K562 (cell line): ENCODE results near the gene SLC44A1. TPM values are rescaled to one million over a fixed set of nuclear protein-coding genes. Genes with fewer than 3 reads are reported as not detected.
A peak's percentile ranks its signal among the peaks of the same experiment; 100 is the strongest.

Source experiments
- ELF4 ChIP-seq: fragments of 450-650 bp; formaldehyde crosslinking; IDR thresholded peaks from 2 replicates; pipeline ENCODE4 v1.4.0; 2022; ENCODE audit warnings: missing genetic modification characterization
- EWSR1 ChIP-seq: fragments of 450-650 bp; IDR thresholded peaks from 2 replicates; pipeline ENCODE4 v1.6.1; 2018; ENCODE audit warnings: borderline replicate concordance, mild to moderate bottlenecking, low read depth, moderate library complexity; ENCODE audit not compliant: partially characterized antibody
- FOSL1 ChIP-seq: fragments of 200-800 bp; sonication (Bioruptor generic); conservative IDR thresholded peaks from 2 replicates; pipeline ENCODE4 v1.6.1; 2016; ENCODE audit warnings: missing genetic modification characterization, missing compliant biosample characterization
- HNRNPLL ChIP-seq: fragments of 200-400 bp; formaldehyde crosslinking; IDR thresholded peaks from 2 replicates; pipeline ENCODE4 v1.6.1; 2017; ENCODE audit warnings: low read length, low read depth, mild to moderate bottlenecking; ENCODE audit not compliant: poor library complexity, severe bottlenecking
- MXI1 ChIP-seq: IDR thresholded peaks from 2 replicates; pipeline ENCODE4 v1.6.1; 2011; ENCODE audit warnings: low read depth, mild to moderate bottlenecking, improper control_type of control experiment, low read length
- NCOA4 ChIP-seq: fragments of 450-650 bp; IDR thresholded peaks from 2 replicates; pipeline ENCODE4 v1.6.1; 2018; ENCODE audit warnings: mild to moderate bottlenecking; ENCODE audit not compliant: partially characterized antibody
- RFX7 ChIP-seq: fragments of 250-450 bp; sonication (Bioruptor Pico); IDR thresholded peaks from 2 replicates; pipeline ENCODE4 v1.5.1; 2021; ENCODE audit warnings: mild to moderate bottlenecking
- SAFB ChIP-seq: fragments of 200-400 bp; formaldehyde crosslinking; IDR thresholded peaks from 2 replicates; pipeline ENCODE4 v1.6.1; 2017; ENCODE audit warnings: low read depth, low read length, borderline replicate concordance
- SREBF2 ChIP-seq: sonication (generic); formaldehyde crosslinking; IDR thresholded peaks from 2 replicates; pipeline ENCODE4 v1.4.0; 2020; ENCODE audit warnings: mild to moderate bottlenecking, missing genetic modification reagents
- ZBTB7A ChIP-seq: IDR thresholded peaks from 2 replicates; pipeline ENCODE4 v1.6.1; 2011; ENCODE audit warnings: low read depth, mild to moderate bottlenecking, low read length, moderate library complexity, borderline replicate concordance; ENCODE audit not compliant: control insufficient read depth
- ZNF668 ChIP-seq: fragments of 250-450 bp; sonication (Bioruptor Pico); IDR thresholded peaks from 2 replicates; pipeline ENCODE4 v1.8.0; 2022; ENCODE audit warnings: mild to moderate bottlenecking, inconsistent platforms
- polyA plus RNA-seq, 8 experiments: library from polyadenylated mRNA; depleted of rRNA in 4 of 8; stranded (reverse) in 5 of 8; unstranded in 3 of 8; fragments of >200 nt; fragmentation: Nextera tagmentation in 2 of 8; fragmentation: Illumina TruSeq in 1 of 8; extraction: Ambion mirVana in 2 of 8; extraction: Trizol in 1 of 8; gene quantifications; 2 replicates each; pipeline versions ENCODE4 v1.2.1 to v1.2.3, GENCODE V29; 2011 to 2014; ENCODE audit warnings: inconsistent platforms in 1 of 8, missing spikeins in 1 of 8
- total RNA-seq, 7 experiments: library from RNA; depleted of rRNA in 6 of 7; stranded (reverse); fragments of >200 nt in 6 of 7; fragmentation: Illumina TruSeq in 2 of 7; extraction: Trizol in 2 of 7; gene quantifications; 2 replicates each; pipeline versions ENCODE4 v1.2.1 to v1.2.3, GENCODE V29; 2011 to 2021; ENCODE audit warnings: low replicate concordance in 1 of 7
- TF ChIP-seq, protein P1 (sequence below): fragments of 250-450 bp; sonication (Bioruptor Pico); IDR thresholded peaks from 2 replicates; pipeline ENCODE4 v1.5.0; 2020; ENCODE audit warnings: mild to moderate bottlenecking
- TF ChIP-seq, protein P2 (sequence below), 2 experiments: fragments of 450-650 bp in 1 of 2; sonication (generic) in 1 of 2; formaldehyde crosslinking in 1 of 2; IDR thresholded peaks; 2 replicates each; pipeline versions ENCODE4 v1.7.1 to v1.9.0; 2016 to 2022; ENCODE audit warnings: inconsistent platforms in 1 of 2, mild to moderate bottlenecking in 1 of 2, missing genetic modification reagents in 1 of 2
- TF ChIP-seq, protein P3 (sequence below): fragments of 450-650 bp; IDR thresholded peaks from one replicate; pipeline ENCODE4 v1.6.1; 2018; ENCODE audit warnings: mild to moderate bottlenecking, moderate library complexity; ENCODE audit not compliant: partially characterized antibody

SLC44A1 gene
- total and polyA plus RNA-seq, 9 of the 15 experiments (the other 6 are each of a cell fraction or from before 2014, with no cell fraction given), result 0.11 to 0.59 (median 0.30) TPM

DNA sequence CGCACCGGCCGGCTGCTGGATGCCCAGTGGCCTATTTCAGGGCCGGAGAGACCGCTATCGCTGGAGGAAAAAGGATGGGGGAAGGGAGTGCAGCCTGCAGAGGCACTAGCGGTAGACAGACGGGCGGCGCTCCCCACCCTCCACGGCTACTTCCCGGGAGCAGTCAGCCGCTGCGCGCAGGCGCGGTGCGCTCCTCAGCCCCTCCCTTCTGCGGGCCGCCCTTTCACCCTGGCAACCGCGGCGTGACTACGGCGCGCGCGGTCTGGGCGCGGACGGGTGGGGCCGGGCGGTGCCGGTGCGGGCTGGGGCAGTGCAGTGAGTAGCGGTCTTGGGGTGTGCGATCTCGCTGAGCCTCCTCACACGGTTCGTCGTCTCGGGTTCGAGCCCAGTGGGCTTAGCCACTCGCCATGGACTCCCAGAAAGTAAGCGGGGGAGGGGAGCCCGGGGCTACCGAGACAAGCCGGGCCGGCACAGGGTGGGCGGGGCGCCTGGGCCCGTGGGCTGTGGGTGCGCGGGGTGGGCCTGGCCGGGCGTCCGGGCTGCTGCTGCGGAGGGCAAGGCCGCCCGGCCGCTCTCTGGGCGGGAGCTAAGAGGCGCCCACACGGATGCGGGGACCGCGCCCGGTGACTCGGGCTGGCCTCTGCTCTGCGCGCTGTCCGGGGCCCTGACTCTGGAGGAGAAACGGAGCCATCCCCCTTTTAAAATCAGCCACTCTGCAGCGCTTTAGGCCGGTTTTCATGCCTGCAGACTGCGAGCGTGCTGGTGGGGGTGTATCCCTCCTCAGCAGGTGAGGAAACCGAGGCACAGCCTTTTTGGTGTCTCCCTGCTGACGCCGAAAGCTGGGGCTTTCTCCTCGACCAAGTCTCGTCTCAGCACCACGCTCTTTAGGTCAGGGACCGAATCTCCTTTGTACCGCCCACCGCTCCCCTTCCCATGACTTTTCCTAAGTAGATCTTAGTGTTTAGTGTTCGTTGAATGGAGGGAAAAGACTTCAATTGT lies 203.7 kb downstream of the SLC44A1 start, which contains the start of gene FSD1L (continued):
- TF ChIP-seq ZBTB7A (peak; percentile 16; the same call in 1 of the 2 replicates), SAFB (peak; percentile 66; the same call in 1 of the 2 replicates), HNRNPLL (peak; percentile 76), NCOA4 (no peak), SREBF2 (CRISPR knock-in tag) (no peak), EWSR1 (no peak), MXI1 (peak; percentile 85), ELF4 (CRISPR knock-in tag) (no peak), RFX7 (CRISPR knock-in tag) (no peak), FOSL1 (no peak), ZNF668 (CRISPR knock-in tag) (no peak)
- TF ChIP-seq, protein P1, sequence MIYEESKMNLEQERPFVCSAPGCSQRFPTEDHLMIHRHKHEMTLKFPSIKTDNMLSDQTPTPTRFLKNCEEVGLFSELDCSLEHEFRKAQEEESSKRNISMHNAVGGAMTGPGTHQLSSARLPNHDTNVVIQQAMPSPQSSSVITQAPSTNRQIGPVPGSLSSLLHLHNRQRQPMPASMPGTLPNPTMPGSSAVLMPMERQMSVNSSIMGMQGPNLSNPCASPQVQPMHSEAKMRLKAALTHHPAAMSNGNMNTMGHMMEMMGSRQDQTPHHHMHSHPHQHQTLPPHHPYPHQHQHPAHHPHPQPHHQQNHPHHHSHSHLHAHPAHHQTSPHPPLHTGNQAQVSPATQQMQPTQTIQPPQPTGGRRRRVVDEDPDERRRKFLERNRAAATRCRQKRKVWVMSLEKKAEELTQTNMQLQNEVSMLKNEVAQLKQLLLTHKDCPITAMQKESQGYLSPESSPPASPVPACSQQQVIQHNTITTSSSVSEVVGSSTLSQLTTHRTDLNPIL (CRISPR knock-in tag), result no peak
- TF ChIP-seq, protein P2, sequence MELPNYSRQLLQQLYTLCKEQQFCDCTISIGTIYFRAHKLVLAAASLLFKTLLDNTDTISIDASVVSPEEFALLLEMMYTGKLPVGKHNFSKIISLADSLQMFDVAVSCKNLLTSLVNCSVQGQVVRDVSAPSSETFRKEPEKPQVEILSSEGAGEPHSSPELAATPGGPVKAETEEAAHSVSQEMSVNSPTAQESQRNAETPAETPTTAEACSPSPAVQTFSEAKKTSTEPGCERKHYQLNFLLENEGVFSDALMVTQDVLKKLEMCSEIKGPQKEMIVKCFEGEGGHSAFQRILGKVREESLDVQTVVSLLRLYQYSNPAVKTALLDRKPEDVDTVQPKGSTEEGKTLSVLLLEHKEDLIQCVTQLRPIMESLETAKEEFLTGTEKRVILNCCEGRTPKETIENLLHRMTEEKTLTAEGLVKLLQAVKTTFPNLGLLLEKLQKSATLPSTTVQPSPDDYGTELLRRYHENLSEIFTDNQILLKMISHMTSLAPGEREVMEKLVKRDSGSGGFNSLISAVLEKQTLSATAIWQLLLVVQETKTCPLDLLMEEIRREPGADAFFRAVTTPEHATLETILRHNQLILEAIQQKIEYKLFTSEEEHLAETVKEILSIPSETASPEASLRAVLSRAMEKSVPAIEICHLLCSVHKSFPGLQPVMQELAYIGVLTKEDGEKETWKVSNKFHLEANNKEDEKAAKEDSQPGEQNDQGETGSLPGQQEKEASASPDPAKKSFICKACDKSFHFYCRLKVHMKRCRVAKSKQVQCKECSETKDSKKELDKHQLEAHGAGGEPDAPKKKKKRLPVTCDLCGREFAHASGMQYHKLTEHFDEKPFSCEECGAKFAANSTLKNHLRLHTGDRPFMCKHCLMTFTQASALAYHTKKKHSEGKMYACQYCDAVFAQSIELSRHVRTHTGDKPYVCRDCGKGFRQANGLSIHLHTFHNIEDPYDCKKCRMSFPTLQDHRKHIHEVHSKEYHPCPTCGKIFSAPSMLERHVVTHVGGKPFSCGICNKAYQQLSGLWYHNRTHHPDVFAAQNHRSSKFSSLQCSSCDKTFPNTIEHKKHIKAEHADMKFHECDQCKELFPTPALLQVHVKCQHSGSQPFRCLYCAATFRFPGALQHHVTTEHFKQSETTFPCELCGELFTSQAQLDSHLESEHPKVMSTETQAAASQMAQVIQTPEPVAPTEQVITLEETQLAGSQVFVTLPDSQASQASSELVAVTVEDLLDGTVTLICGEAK (IDR thresholded peaks at IDR 0.05), result no peak
- TF ChIP-seq, protein P2 (CRISPR knock-in tag; IDR thresholded peaks at IDR 0.05), result no peak
- TF ChIP-seq, protein P3, sequence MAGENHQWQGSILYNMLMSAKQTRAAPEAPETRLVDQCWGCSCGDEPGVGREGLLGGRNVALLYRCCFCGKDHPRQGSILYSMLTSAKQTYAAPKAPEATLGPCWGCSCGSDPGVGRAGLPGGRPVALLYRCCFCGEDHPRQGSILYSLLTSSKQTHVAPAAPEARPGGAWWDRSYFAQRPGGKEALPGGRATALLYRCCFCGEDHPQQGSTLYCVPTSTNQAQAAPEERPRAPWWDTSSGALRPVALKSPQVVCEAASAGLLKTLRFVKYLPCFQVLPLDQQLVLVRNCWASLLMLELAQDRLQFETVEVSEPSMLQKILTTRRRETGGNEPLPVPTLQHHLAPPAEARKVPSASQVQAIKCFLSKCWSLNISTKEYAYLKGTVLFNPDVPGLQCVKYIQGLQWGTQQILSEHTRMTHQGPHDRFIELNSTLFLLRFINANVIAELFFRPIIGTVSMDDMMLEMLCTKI, result no peak
